ENCODE data around the gene DOK7.
"Not testable (repeated sequence)": the region's sequence is repeated elsewhere in the genome, so short reads cannot be mapped to it uniquely, and the experiment has no call there.

The DOK7 gene

GRCh38 chr4:3511601-3512000, 48.5 kb downstream of the DOK7 start:
- not testable (repeated sequence) for DNase-seq

- no peak for DNase-seq
These were observed 49.2 kb downstream of the DOK7 start for GRCh38 chr4:3512279-3512678.

DNA sequence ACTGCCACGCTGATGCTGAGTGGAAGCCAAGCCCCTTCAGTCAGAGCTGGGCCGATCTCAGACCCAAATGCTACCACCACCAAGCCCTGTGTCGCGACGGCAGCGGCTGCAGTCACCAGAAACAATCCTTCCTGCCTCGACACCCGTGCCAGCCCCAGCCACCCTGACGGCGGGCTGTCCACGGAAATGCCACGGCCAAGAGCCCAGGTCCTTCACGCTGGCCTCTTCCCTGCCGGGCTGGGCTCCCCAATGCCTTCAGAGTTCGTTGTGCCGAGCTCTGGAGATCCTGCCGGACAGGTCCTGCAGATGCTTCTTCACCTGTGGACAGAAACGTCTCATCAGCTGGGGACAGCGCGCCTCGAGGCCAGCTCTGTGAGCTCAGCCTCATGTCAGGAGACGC, 49.6 kb downstream of the DOK7 start:
- DNase-seq = no peak

DNA sequence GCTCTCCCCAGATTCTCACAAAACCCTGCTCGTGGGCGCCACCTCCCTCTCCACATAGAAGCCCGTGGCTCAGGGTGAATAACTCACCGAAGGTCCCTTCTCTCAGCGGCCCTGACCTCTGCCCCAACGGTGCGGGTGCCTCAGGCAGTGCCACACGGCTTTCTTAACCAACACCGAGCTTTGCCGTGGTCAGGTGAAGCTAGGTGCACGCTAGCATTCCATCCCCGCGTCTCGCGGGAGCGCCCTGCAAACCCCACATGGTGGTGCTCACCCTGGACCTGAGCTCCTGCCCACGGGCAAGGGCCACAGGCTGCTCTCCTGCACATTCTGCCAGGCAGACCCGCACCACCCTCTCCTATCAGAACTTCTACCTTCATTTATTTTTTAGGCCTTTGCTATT, 50.7 kb downstream of the DOK7 start:
- no peak for DNase-seq

GRCh38 chr4:3514221-3514780, 51.2 kb downstream of the DOK7 start:
- no peak for DNase-seq

DNA sequence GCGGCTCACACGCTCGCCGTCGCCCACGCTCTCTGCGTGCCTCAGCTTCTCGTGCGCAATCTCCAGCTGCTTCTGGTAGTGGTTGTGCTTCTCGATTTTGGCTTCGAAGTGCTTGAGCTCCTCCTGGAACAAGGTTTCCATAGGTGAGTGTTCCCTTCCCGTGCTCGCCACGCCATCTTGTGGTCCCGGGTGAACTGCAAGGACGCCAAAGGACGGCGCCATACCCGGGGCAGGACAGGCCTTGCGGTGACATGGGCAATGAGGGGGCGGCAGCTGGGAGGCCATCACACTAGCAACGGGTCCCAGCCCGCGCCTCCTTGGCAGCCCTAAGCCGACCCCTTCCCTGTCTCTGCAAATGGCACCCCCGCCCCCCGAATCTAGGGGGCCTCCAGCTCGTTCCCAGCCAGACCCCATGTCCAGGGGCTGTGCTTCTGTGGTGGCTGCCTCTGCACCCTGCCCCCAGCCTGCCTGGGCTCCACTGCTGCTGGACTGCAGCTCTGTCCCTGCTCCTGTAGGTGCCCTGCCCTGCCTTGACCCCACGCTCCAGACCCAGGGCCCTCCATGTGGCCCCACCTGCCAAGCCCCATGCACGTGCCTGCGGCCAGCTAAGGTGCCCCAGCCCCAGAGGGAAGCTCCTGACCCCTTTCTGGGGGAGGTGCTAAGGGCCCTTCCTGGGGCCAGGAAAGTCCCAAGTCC, 51.8 kb downstream of the DOK7 start:
- no peak for DNase-seq

DNA sequence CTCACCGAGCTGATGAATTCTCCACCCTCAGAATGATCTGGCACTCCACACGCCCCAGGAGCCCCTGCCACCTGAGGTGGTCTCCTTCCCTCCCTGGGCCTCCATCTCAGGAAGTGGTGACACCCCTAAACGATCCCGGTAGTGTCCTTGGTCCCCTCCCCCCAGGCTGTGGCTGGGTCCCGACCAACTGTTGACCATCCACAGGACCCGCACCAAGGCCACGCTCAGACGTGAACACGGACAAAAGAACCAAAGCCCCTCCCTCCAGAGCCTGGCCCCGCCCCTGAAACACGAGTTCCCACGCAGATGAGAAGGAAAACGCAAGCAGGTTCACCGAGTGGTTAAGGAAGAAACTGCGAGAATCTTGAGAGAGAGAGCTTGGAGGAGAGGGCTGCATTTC, 52.5 kb downstream of the DOK7 start:
- DNase-seq = no peak

- no peak for DNase-seq
These were observed 53.1 kb downstream of the DOK7 start for GRCh38 chr4:3516061-3516835.

GRCh38 chr4:3516836-3517730, 54.0 kb downstream of the DOK7 start:
- no peak for DNase-seq

GRCh38 chr4:3517731-3518510, 54.8 kb downstream of the DOK7 start:
- DNase-seq = no peak

- DNase-seq = no peak
These were observed 55.4 kb downstream of the DOK7 start for GRCh38 chr4:3518511-3518880.

DNA sequence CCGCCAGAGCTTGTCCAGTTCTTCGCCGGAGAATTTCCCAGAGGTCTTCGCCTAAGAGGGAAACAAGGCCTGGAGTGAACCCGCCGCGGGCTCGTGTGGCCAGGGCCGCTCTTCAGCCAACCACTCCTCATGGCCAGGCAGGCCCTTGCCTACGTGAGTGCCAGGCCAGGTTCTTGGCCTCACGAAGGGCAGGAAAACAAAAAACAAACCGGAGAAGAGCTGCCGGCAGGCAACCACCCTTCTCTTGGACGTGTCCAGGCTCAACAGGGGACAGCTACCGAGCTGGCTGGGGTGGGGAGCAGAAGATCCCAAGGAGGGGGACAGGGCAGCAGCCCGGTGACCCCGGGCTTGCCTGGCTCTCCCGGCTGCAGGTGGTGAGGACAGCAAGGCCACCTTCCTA, 55.8 kb downstream of the DOK7 start:
- DNase-seq = no peak

- no peak for DNase-seq
These were observed 56.6 kb downstream of the DOK7 start for GRCh38 chr4:3519468-3520264.

DNA sequence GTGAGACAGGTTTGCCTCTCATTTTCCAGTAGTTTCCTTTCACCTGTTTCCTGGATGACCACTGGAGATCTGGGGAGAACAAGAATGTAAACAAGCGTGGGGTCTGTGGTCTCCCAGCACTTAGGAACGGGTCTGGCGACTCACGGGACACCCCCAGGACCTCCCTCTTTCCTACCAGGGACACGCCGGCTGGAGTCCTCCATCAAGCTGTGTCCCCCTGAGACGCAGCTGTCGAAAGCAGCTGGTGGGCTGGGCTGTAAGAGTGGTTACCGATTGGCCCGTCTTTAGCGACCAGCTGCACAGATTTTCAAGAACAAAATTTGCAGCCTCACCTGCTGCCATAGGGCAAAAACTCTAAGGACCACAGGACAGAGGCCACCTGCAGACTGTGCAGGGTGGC, 57.2 kb downstream of the DOK7 start:
- no peak for DNase-seq

DNA sequence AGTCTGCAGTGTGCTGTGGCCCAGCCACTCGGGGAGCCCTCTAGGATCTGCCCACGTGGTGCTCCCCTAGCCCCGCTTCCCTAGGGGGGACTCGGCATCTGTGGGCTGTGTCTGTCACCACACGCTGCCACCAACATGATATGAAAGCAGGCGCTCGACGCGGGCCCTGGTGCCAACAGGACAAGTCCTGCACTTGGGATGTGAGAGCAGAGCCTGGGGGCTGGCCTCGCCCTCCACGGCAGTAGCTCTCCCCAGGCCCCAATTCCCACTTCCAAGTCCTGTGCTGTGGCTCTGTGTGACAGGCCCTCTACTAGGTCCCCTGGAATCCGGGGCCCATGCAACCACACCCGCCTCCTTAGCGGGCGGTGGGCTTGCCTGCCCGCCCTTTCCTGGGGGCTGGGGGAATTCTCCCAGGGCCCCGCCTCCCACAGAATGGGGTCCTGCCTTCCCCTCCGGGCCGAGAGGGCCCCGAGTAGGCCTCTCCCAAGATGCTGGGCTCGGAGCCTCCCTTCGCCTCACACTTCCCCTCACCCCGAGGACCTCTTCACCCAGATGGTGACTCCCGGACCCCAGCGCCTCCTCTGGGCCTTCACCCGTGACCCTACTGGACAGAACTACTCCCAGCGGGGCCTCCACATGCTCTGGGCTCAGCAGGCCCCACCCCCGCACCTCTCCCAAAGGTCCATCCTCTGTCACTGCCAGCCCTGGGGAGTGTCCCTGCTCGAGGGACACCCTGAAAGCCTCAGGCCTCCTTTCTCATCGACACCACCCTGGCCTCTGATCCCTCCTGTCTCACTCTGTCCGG, 57.9 kb downstream of the DOK7 start:
- DNase-seq = no peak

DNA sequence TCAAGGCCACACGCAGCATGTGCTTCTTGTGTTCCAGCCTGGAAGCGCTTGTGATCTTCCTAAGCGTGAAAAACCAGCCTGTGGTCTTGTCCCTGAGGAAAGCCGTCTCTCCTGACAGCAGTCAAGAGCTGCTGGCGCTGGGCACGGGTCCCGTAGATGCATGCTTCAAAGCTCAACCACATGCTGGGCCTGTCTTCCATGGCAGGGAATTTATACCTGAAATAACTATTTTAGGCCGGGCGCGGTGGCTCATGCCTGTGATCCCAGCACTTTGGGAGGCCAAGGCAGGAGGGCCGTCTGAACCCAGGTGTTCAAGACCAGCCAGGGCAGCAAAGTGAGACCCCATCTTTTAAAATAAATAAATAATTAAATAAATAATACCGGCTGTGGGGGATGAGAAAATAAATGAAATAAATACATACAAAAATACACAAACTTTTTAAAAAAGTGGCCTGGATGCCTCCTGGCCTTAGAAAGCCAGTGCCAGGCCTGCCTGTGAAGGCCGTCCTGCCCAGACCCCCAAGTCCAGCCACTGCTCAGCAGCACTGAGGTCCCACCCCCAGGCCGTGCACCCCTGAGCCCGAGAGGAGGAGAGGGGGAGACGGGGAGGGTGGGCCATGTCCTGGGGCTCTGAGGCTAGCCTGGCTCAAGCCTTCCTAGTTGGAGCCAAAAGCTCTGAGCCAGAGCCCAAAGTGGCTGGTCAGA, 58.7 kb downstream of the DOK7 start:
- DNase-seq = no peak

GRCh38 chr4:3522326-3522640, 59.2 kb downstream of the DOK7 start:
- DNase-seq = no peak

- no peak for DNase-seq
These were observed 59.5 kb downstream of the DOK7 start for GRCh38 chr4:3522651-3523050.

DNA sequence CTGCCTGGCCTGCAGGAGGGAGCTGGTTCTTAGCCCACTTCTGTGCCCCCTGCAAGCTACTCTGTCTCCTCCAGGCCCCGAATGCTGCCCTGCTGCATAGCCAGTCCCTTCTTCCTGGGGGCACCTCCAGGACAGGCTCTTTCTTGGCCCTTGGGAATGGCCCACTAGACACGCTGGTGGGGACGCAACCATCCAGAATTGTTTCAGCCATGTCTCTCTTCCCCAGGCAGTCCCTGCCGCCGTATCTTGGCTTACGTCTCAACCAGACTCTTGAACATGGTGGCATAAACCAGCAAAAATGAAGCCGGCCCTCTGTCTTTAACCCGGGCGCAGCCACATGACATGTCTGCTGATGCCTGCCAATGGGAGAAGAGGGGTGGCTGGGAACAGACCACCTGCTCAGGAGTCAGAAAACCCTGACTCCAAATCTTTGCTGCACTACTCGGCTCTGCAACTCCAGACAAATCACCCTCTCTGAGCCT, 60.1 kb downstream of the DOK7 start:
- no peak for DNase-seq

DNA sequence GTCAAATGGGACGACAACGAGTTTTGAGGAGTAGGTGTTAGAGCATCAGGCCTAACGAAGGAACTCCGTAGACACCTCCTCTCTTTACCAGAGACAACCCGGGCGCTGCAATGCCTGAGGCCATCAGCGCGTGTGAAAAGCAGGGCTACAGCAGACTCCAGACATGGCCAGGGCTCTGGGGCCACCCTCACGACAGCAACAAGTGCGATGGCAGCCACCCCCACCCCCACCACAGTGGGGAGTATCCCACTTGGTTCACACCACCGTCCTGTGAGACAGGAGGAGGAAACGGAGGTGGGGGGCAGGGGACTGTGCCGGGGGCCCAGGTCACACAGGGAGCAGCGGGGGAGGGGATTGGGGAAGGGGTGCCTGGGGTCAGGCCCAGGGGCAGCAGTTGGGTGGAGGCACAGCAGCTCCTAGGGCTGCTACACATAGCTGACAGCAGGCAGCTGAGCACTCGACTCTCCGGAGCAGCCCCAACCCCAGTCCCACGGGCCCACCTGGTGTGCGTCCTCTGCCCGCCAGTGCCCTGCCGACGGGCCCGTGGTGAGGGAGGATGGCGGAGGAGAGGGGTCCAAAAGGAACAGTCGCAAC, 60.6 kb downstream of the DOK7 start:
- DNase-seq = no peak
